ENCODE measurements around the gene CLTCL1. TPM values are rescaled to one million over a fixed set of nuclear protein-coding genes. Genes with fewer than 3 reads are reported as not detected.
A peak's percentile ranks its signal among the peaks of the same experiment; 100 is the strongest.

The CLTCL1 gene
- total RNA-seq, 6 experiments from 2014 or later, result 3.5 to 6.6 (median 5.7) TPM

DNA sequence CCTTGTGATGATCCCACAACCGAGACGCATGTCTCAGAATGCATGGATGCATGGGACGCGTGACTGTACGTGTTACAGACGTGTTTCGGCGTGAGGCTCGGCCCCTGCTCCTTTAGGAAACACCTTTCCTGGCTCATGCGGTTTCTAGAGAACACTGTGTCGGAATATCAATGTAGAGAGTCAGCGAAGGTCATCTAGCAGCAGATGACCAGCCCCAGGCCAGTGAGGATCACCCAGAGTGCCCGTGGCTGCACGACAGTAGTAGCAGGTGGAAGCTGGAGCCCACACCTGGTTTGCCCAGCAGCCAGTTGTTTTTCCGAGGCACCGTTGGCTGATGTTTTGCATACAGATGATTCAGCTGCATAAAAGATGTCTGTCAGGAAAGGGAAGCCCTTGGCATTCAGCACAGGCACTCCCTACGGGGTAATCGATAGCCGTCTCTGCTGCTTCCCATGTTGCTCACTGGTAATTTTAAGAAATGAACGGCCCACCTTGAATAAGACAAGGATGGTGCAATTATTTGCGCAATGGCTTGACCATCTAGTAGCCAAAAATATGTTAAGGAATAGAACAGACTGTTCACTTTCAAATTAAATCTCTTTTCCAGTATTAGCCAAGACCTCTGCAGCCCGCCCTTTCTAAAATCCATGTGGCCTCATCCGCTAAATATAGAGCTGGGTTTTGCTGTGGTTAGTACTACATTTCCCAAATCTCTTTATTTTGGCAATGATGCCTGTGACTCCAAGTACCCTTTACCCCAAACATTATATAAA is 1.1 kb upstream of the CLTCL1 start:
- H3K4me1 ChIP-seq, result peaks cover 0 to 4% (median 0%) of the 10 kb centered on the region in 4 donors
- TF ChIP-seq, protein P1, sequence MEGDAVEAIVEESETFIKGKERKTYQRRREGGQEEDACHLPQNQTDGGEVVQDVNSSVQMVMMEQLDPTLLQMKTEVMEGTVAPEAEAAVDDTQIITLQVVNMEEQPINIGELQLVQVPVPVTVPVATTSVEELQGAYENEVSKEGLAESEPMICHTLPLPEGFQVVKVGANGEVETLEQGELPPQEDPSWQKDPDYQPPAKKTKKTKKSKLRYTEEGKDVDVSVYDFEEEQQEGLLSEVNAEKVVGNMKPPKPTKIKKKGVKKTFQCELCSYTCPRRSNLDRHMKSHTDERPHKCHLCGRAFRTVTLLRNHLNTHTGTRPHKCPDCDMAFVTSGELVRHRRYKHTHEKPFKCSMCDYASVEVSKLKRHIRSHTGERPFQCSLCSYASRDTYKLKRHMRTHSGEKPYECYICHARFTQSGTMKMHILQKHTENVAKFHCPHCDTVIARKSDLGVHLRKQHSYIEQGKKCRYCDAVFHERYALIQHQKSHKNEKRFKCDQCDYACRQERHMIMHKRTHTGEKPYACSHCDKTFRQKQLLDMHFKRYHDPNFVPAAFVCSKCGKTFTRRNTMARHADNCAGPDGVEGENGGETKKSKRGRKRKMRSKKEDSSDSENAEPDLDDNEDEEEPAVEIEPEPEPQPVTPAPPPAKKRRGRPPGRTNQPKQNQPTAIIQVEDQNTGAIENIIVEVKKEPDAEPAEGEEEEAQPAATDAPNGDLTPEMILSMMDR (IDR thresholded peaks at IDR 0.05), result no peak
- no peak for TF ChIP-seq POLR2A (IDR thresholded peaks at IDR 0.05)
- peak overlapping the region; percentile 75 to 79 (median 77) for H3K27ac ChIP-seq
- peak; percentile 42 to 60 (median 52) for DNase-seq
- no peaks in the 10 kb centered on the region for H3K27me3 ChIP-seq
- H3K36me3 ChIP-seq, result no peaks in the 10 kb centered on the region
- peak overlapping the region; percentile 76 to 90 (median 86) for H3K4me3 ChIP-seq
- intact Hi-C loops (cut with DNase I), result no loop called here
- ATAC-seq, result peak; percentile 26 to 56 (median 35)
- no peaks in the 10 kb centered on the region for H3K9me3 ChIP-seq
- WGBS (ENCODE audit: insufficient coverage, low coverage, low lambda C conversion rate, missing lambda C conversion rate), result 54% methylated on average over 12 of the region's 23 CpGs

DNA sequence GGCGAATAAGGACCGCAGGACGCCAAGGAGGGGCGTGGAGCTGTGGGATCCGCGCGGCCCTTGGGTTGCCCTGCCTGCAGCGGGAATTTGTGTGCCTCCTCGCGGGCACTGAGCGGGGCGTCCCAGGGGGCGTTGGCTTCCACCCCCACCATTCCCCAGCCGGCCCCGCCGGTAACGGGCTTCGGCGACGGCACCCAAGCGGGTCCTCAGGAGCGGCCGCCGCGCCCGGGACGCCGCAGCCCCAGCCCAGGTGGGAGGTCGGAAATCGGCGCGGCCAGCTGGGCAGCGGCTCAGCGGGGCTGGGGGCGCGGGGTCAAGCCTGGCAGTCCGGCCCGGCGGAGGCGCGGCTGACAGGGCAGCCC is 320 bp downstream of the CLTCL1 start:
- no peaks in the 10 kb centered on the region for H3K36me3 ChIP-seq
- no peaks in the 10 kb centered on the region for H3K9me3 ChIP-seq
- intact Hi-C loops (cut with DNase I), result no loop called here
- no CpG with 5 or more reads among the region's 41 CpGs for WGBS (ENCODE audit: insufficient coverage, low coverage, low lambda C conversion rate, missing lambda C conversion rate)
- peak; percentile 57 to 60 (median 58) for DNase-seq
- peak; percentile 26 to 54 (median 43) for ATAC-seq
- peak overlapping the region; percentile 86 to 96 (median 90) for H3K4me3 ChIP-seq
- no peak for TF ChIP-seq POLR2A (IDR thresholded peaks at IDR 0.05)
- TF ChIP-seq, protein P1 (IDR thresholded peaks at IDR 0.05), result no peak
- H3K4me1 ChIP-seq, result peaks cover 0 to 4% (median 0%) of the 10 kb centered on the region in 4 donors
- H3K27me3 ChIP-seq, result no peaks in the 10 kb centered on the region
- H3K27ac ChIP-seq, result peak overlapping the region; percentile 41 to 56 (median 45)

DNA sequence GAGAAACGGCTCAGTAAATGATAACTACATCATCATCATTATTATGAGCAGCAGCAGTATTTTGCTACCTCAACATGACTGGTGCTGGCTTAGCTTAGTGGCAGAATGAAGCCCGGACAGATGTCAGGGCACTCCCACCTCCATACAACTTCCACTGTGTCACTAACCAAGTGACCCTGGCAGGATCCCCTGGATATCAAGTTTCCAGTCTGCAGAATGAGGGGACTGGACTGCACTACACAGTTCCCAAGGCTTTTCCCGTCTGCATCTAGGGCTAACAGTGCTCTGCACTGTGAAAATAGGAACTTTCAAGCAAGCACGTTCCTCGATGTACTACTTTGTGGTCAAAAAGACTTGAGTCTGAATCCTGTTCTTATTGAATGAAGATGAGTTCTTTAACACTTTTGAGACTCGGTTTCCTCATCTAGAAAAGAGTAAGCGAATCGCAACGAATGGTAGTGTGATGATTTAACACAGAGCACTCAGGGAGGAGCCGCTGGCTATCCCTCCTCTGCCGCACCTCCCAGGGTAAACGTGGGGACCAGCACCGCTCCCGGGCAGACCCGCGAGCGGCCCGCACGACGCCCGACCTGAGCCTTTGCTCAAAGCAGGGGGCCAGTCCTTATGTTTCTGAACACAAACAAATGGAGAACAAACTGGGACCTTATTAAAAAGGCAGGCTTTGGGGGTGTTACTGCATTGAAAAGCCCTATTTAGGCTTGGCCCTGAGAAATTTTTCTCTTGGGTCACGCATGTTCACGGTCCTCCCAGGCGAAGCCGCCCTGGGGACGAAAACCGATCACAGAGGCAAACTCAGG is 910 bp downstream of the CLTCL1 start:
- Histone ChIP-seq H3K9me3 (no peaks in the 10 kb centered on the region), H3K4me3 (peak overlapping the region; percentile 86 to 96 (median 90)), H3K36me3 (no peaks in the 10 kb centered on the region), H3K27me3 (no peaks in the 10 kb centered on the region), H3K4me1 (peaks cover 0 to 4% (median 0%) of the 10 kb centered on the region in 4 donors), H3K27ac (no peak overlapping the region)
- peak in 3 of 4 donors; percentile 3 to 18 (median 13) for ATAC-seq
- DNase-seq, result peak in 2 of 3 donors; percentile 31 to 55
- intact Hi-C loops (cut with DNase I), result no loop called here
- WGBS (ENCODE audit: insufficient coverage, low coverage, low lambda C conversion rate, missing lambda C conversion rate), result 16% methylated on average over 21 of the region's 27 CpGs
- TF ChIP-seq, protein P1 (IDR thresholded peaks at IDR 0.05), result no peak
- no peak for TF ChIP-seq POLR2A (IDR thresholded peaks at IDR 0.05)

DNA sequence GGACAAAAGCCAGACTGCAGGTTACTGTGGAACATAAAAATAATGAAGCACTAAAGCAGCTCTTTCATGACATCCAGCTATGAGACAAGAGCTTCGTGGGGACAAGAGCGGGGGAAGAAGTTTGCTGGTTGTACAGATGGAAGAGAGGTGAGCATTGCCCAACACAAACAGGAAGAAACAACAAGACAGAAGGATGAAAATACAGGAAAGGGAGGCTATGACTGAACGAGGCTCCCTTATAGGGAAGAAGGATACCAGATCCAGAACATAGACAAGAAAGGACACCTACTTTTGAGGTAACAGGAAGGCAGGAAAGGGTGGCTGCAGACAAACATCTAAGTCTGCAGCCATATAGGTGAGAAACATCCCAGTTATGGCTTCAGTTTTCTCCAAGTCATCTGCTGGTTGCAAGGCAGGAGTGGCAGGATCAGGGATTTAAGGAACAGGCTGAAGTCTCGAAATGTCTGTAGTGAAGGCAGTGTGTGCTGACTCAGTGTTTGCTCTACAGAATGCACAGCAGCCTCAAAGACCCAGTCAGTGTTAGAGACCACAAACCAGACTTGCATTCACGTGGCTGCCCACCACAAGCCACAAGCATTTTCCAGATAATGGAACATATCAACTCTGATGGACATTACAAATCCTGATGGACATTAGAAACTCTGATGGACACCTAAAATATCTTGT is 1.9 kb downstream of the CLTCL1 start:
- no peak for DNase-seq
- no peak overlapping the region for H3K27ac ChIP-seq
- H3K4me3 ChIP-seq, result no peak overlapping the region
- intact Hi-C loops (cut with DNase I), result loop anchor here in 1 of 2 donors (5.0 kb wide), 1 partner anchor 112 kb away; the partner anchor contains the start of gene SLC25A1
- H3K4me1 ChIP-seq, result peaks cover 0 to 4% (median 0%) of the 10 kb centered on the region in 4 donors
- TF ChIP-seq POLR2A (IDR thresholded peaks at IDR 0.05), result no peak
- TF ChIP-seq, protein P1 (IDR thresholded peaks at IDR 0.05), result no peak
- H3K36me3 ChIP-seq, result no peaks in the 10 kb centered on the region
- WGBS (ENCODE audit: insufficient coverage, low coverage, low lambda C conversion rate, missing lambda C conversion rate), result 54% methylated on average over 4 of the region's 5 CpGs
- no peaks in the 10 kb centered on the region for H3K27me3 ChIP-seq
- no peak for ATAC-seq
- H3K9me3 ChIP-seq, result no peaks in the 10 kb centered on the region

Data from right lobe of liver (tissue), 6 donors.